Islet of Langerhans (tissue), 1 donor: ENCODE data around the gene NPHS2.
"Not testable (repeated sequence)": the region's sequence is repeated elsewhere in the genome, so short reads cannot be mapped to it uniquely, and the experiment has no call there.

Experiments
- FAIRE-seq: peaks from one replicate; lab custom pipeline; 2011; peaks lifted over from hg19 to GRCh38; lab: Jason Lieb, UNC

NPHS2 gene

GRCh38 chr1:179547021-179547535 lies 28.7 kb downstream of the NPHS2 start:
- FAIRE-seq = no peak

- FAIRE-seq = no peak
Measured at GRCh38 chr1:179545321-179545720, 30.4 kb downstream of the NPHS2 start.

- no peak for FAIRE-seq
Measured at GRCh38 chr1:179541774-179542173, 34.0 kb downstream of the NPHS2 start.

- FAIRE-seq = no peak
Measured at GRCh38 chr1:179530352-179530751, 45.4 kb downstream of the NPHS2 start.

GRCh38 chr1:179529482-179530195 lies 46.1 kb downstream of the NPHS2 start:
- no peak for FAIRE-seq

GRCh38 chr1:179518544-179518943 lies 57.2 kb downstream of the NPHS2 start:
- FAIRE-seq = not testable (repeated sequence)

- FAIRE-seq = no peak
Measured at GRCh38 chr1:179516976-179517705, 58.6 kb downstream of the NPHS2 start.

- FAIRE-seq = no peak
Measured at GRCh38 chr1:179510038-179510437, 65.7 kb downstream of the NPHS2 start.

GRCh38 chr1:179509384-179509783 lies 66.4 kb downstream of the NPHS2 start:
- FAIRE-seq = no peak

GRCh38 chr1:179506199-179506598 lies 69.5 kb downstream of the NPHS2 start:
- FAIRE-seq = no peak
